Endothelial cell of umbilical vein (primary cell): ENCODE measurements around the gene JAG2. TPM values are rescaled to one million over a fixed set of nuclear protein-coding genes. Genes with fewer than 3 reads are reported as not detected.

Source experiments
- BruUV-seq: library from RNA; stranded (reverse); fragments of 400-500 nt; replicated peaks from 2 replicates; lab custom pipeline; 2021; lab: Mats Ljungman, UMichigan
- CTCF ChIA-PET: fragments of 300-600, 350-600 bp; sonication (Branson Sonifier 250); formaldehyde crosslinking; loops from one replicate; lab custom pipeline; 2021; ENCODE audit warnings: antibody characterized with exemption, inconsistent platforms; lab: Charles Lee
- POLR2A ChIA-PET: fragments of 300-600, 350-600 bp; sonication (Branson Sonifier 250); formaldehyde crosslinking; loops from one replicate; lab custom pipeline; 2021; ENCODE audit warnings: antibody characterized with exemption, inconsistent platforms; lab: Charles Lee
- DNase-seq: peaks from one replicate; pipeline ENCODE4 v3.0.0-alpha.2; 2011; ENCODE audit warnings: low read depth, low spot score
- FAIRE-seq: peaks from 2 replicates; lab custom pipeline; 2011; peaks lifted over from hg19 to GRCh38; lab: Jason Lieb, UNC
- H2AFZ ChIP-seq: 2 replicates; pipeline ENCODE4 v1.6.0; 2012; ENCODE audit warnings: low read depth, low read length, control low read depth, inconsistent platforms
- H3K27ac ChIP-seq: 2 replicates; pipeline ENCODE4 v1.5.1; 2011; ENCODE audit warnings: low read depth, mild to moderate bottlenecking, control low read depth, low read length, moderate library complexity; ENCODE audit not compliant: insufficient read depth
- H3K27me3 ChIP-seq, 2 experiments: 2 replicates each; pipeline versions ENCODE4 v1.6.0 to v1.6.1; 2011; ENCODE audit warnings: low read length in 2 of 2, mixed read lengths in 1 of 2; ENCODE audit not compliant: control insufficient read depth in 2 of 2, insufficient read depth in 2 of 2
- H3K36me3 ChIP-seq, 2 experiments: 2 replicates in 1 of 2; 3 replicates in 1 of 2; pipeline ENCODE4 v1.5.1; 2011; ENCODE audit warnings: low read length in 2 of 2, mild to moderate bottlenecking in 1 of 2, moderate library complexity in 1 of 2; ENCODE audit not compliant: control insufficient read depth in 2 of 2, insufficient read depth in 2 of 2; ENCODE audit errors: extremely low read depth in 1 of 2
- H3K4me1 ChIP-seq: 3 replicates; pipeline ENCODE4 v1.5.1; 2011; ENCODE audit warnings: mild to moderate bottlenecking, low read length; ENCODE audit not compliant: control insufficient read depth, insufficient read depth; ENCODE audit errors: extremely low read depth
- H3K4me2 ChIP-seq: 2 replicates; pipeline ENCODE4 v1.6.1; 2011; ENCODE audit warnings: low read length, control low read depth, mixed read lengths; ENCODE audit not compliant: insufficient read depth
- H3K4me3 ChIP-seq, 3 experiments: fragments of 200-600 bp in 1 of 3; sonication (generic), shearing (Covaris generic) in 1 of 3; replicated peaks in 1 of 3; 2 replicates each; pipeline ENCODE4 v1.5.1; 2011 to 2016; ENCODE audit warnings: control low read depth in 3 of 3, low read length in 3 of 3, mild to moderate bottlenecking in 2 of 3, inconsistent platforms in 1 of 3, low read depth in 1 of 3, moderate library complexity in 1 of 3; ENCODE audit not compliant: insufficient read depth in 1 of 3
- H3K79me2 ChIP-seq: 2 replicates; pipeline ENCODE4 v1.6.0; 2012; ENCODE audit warnings: low read length, inconsistent platforms; ENCODE audit not compliant: control insufficient read depth, insufficient read depth
- H3K9ac ChIP-seq: replicated peaks from 2 replicates; pipeline ENCODE3; 2011; ENCODE audit warnings: low read length, control low read depth; ENCODE audit not compliant: insufficient read depth; ENCODE audit errors: extremely low read depth
- H3K9me1 ChIP-seq: replicated peaks from 3 replicates; pipeline ENCODE4 v1.6.0; 2011; ENCODE audit warnings: mild to moderate bottlenecking, low read length; ENCODE audit not compliant: control insufficient read depth, insufficient read depth; ENCODE audit errors: extremely low read depth
- H3K9me3 ChIP-seq: replicated peaks from 2 replicates; pipeline ENCODE4 v1.5.1; 2012; ENCODE audit warnings: low read length, inconsistent platforms; ENCODE audit not compliant: control insufficient read depth, insufficient read depth
- H4K20me1 ChIP-seq: replicated peaks from 2 replicates; pipeline ENCODE3; 2011; ENCODE audit warnings: mild to moderate bottlenecking, low read length; ENCODE audit not compliant: control insufficient read depth, insufficient read depth; ENCODE audit errors: extremely low read depth
- CTCF ChIP-seq, 2 donors: IDR thresholded peaks; 1 replicate in 1 of 2; 2 replicates in 1 of 2; pipeline ENCODE4 v1.5.1; 2011; ENCODE audit warnings: low read length in 2 of 2, mild to moderate bottlenecking in 2 of 2, moderate library complexity in 2 of 2, control low read depth in 1 of 2, inconsistent platforms in 1 of 2, low read depth in 1 of 2; ENCODE audit not compliant: insufficient read depth in 1 of 2; ENCODE audit errors: extremely low read depth in 1 of 2
- EZH2 ChIP-seq: IDR thresholded peaks from 2 replicates; pipeline ENCODE4 v1.6.1; 2012; ENCODE audit warnings: borderline replicate concordance, low read depth, mild to moderate bottlenecking, moderate library complexity, low read length, inconsistent platforms; ENCODE audit not compliant: severe bottlenecking
- FOS ChIP-seq: IDR thresholded peaks from 2 replicates; pipeline ENCODE4 v1.6.1; 2011; ENCODE audit warnings: mild to moderate bottlenecking, low read length, moderate library complexity, borderline replicate concordance; ENCODE audit not compliant: insufficient read depth
- GATA2 ChIP-seq: IDR thresholded peaks from 2 replicates; pipeline ENCODE4 v1.7.0; 2011; ENCODE audit warnings: low read depth, mild to moderate bottlenecking, moderate library complexity, mixed read lengths, low read length; ENCODE audit not compliant: insufficient read length, insufficient read depth
- JUN ChIP-seq: IDR thresholded peaks from 2 replicates; pipeline ENCODE4 v1.6.1; 2011; ENCODE audit warnings: borderline replicate concordance, low read depth; ENCODE audit not compliant: insufficient read length, insufficient read depth
- MAX ChIP-seq: IDR thresholded peaks from 2 replicates; pipeline ENCODE4 v1.6.1; 2011; ENCODE audit not compliant: insufficient read depth, insufficient read length
- MYC ChIP-seq: IDR thresholded peaks from one replicate; pipeline ENCODE4 v1.6.1; 2011; ENCODE audit warnings: mild to moderate bottlenecking, low read depth, low read length
- POLR2A ChIP-seq: IDR thresholded peaks from 2 replicates; pipeline ENCODE4 v1.6.1; 2012; ENCODE audit warnings: low read depth, mild to moderate bottlenecking, control low read depth, low read length
- POLR2AphosphoS5 ChIP-seq: IDR thresholded peaks from 2 replicates; pipeline ENCODE4 v1.6.1; 2012; ENCODE audit warnings: low read depth, mild to moderate bottlenecking, control low read depth, low read length, moderate library complexity; ENCODE audit not compliant: insufficient read depth
- dilution Hi-C: fragments of 300-500 bp; cut with MboI; formaldehyde crosslinking; loops from one replicate; pipeline ENCODE4 v1.15.0; 2019; ENCODE audit warnings: low sequenced_read_pairs; ENCODE audit not compliant: extremely low pct_ligation_motif_present
- intact Hi-C: fragments of 100-400 bp; cut with micrococcal nuclease; formaldehyde crosslinking; loops from one replicate; pipeline ENCODE4 v1.10.0; 2022
- polyA plus RNA-seq, 4 experiments: library from polyadenylated mRNA; depleted of rRNA in 3 of 4; stranded (reverse) in 3 of 4; unstranded in 1 of 4; fragments of >200 nt; gene quantifications; 2 replicates each; pipeline versions ENCODE4 v1.2.1 to v1.2.3, GENCODE V29; 2011 to 2012; ENCODE audit warnings: missing spikeins in 1 of 4
- total RNA-seq: library from RNA; stranded (reverse); gene quantifications from 2 replicates; pipeline ENCODE4 v1.2.3, GENCODE V29; 2021

Gene JAG2
- total and polyA plus RNA-seq, 2 donors (not counting 3 experiments of a cell fraction or from before 2014, with no cell fraction given) = 105 to 128 TPM

GRCh38 chr14:105147671-105148603, 20.6 kb downstream of the JAG2 start:
- H3K4me3 ChIP-seq = no peak overlapping the region
- no peak overlapping the region for H3K9ac ChIP-seq
- H3K27ac ChIP-seq = no peak overlapping the region
- ChIA-PET POLR2A (no interaction called here), CTCF (no interaction called here)
- H3K4me1 ChIP-seq = no peaks in the 10 kb centered on the region
- DNase-seq (no peak), FAIRE-seq (no peak)
- dilution Hi-C loops (no loop called here), intact Hi-C loops (no loop called here)
- no peaks in the 10 kb centered on the region for H3K27me3 ChIP-seq
- H3K79me2 ChIP-seq = no peaks in the 10 kb centered on the region
- H3K4me2 ChIP-seq = no peak overlapping the region
- peaks cover 9 to 57% of the 10 kb centered on the region in 2 experiments for H3K36me3 ChIP-seq
- H4K20me1 ChIP-seq = no peaks in the 10 kb centered on the region
- no peaks in the 10 kb centered on the region for H3K9me3 ChIP-seq
- BruUV-seq = no TSS peak
- TF ChIP-seq POLR2A (no peak), MAX (no peak), JUN (no peak), CTCF (IDR thresholded peaks at IDR 0.05; ENCODE audit: extremely low read depth in 1 of 2, insufficient read depth in 1 of 2, low read depth in 1 of 2, low read length in 2 of 2) (no peak), GATA2 (no peak), FOS (no peak), EZH2 (no peak), POLR2AphosphoS5 (no peak), MYC (no peak)
- H2AFZ ChIP-seq = no peak overlapping the region
- H3K9me1 ChIP-seq = no peaks in the 10 kb centered on the region
